HG03095 (cell line): ENCODE measurements around the gene LIPH.

ENCODE experiments used
- ATAC-seq: cut with Tn5 transposase; IDR thresholded peaks from one replicate; pipeline ENCODE4 v1.9.1; 2021; ENCODE audit warnings: moderate library complexity; ENCODE audit not compliant: unreplicated experiment

LIPH gene

GRCh38 chr3:185549122-185549521 is 3.3 kb downstream of the LIPH start:
- no peak for ATAC-seq

- no peak for ATAC-seq
Observed at GRCh38 chr3:185540695-185541094, 11.7 kb downstream of the LIPH start.

DNA sequence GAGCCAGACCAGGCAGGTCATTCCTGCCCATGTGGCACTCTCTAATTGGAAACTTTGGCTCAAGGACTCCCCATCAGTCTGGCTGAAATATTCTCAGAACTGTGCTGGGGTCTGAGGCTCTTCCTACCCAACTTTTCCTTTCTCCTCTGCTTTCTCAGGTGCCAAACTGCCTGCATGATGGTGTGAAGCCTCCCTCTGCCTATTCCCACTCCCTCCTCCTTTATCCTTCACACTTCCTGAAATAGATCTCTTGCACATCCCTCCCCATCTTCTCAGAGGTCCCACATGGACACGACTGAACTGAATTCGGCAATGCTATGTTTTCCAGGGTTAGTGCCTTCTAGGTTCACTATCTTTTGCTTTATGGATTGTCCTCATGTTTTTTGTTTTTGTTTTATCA is 12.5 kb downstream of the LIPH start:
- no peak for ATAC-seq

- ATAC-seq: peak; percentile 98
Observed at GRCh38 chr3:185537369-185537970, 14.9 kb downstream of the LIPH start.

- no peak for ATAC-seq
Observed at GRCh38 chr3:185534511-185534910, 17.9 kb downstream of the LIPH start.

DNA sequence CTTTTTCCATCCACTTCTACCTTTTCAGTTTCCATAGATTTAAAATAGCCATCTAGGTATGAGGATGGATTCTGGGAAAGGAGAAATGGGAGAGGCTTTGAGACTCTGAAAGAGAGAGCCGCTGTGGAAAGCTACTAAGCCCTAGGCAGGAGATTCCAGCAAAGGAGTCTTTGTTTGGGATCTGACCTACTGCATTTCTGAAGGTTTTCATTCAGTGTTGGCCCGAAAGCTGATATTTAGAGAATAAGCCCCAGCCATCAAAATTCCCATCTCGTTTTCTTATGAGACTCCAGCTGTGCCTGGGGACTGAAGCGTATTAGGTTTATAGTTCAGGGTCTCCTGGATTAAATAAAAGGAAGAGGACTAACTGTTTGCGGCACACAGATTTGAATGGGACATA is 19.5 kb downstream of the LIPH start:
- no peak for ATAC-seq

- ATAC-seq: no peak
Observed at GRCh38 chr3:185530856-185531255, 21.5 kb downstream of the LIPH start.

DNA sequence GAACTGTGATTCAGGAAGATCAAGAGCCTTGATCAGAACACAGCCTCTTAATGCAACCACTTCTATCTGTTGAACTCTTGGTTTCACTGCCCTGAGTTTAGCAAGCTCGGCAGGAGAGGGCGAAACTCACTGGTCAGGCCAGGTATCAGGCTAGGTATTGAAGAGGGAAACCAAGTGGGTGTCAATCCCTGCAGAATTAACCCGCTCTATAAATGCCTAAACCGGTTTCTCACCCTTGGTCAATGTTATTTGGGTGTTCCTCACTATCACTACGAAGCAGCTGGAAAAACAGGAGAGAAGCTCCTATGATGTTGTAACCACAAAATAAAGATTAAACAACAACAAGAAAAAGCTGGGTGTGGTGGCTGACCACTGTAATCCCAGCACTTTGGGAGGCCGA is 23.9 kb downstream of the LIPH start:
- ATAC-seq: no peak

DNA sequence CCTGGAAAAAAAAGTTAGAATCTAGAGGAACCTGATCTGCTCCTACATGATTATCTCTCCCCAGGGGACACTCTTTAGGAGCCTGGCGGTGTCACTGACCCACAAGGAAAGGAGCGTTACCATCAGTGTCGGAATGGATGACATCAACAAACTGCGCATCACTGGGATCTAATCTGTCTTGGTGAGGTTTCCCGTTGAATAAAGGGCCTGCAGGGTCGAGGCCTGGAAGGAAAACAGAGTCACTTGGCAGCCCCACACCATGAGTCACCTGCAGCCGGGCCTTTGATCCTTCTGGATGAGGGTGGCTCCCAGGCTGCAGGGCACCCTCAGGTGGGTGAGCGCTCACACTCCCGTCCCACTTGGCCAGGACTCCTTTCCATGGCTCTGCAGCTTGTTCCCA is 25.0 kb downstream of the LIPH start:
- no peak for ATAC-seq

- ATAC-seq: no peak
Observed at GRCh38 chr3:185526349-185526951, 25.9 kb downstream of the LIPH start.

GRCh38 chr3:185521349-185522138 is 30.8 kb downstream of the LIPH start:
- no peak for ATAC-seq

GRCh38 chr3:185519021-185519420 is 33.4 kb downstream of the LIPH start:
- ATAC-seq: no peak

DNA sequence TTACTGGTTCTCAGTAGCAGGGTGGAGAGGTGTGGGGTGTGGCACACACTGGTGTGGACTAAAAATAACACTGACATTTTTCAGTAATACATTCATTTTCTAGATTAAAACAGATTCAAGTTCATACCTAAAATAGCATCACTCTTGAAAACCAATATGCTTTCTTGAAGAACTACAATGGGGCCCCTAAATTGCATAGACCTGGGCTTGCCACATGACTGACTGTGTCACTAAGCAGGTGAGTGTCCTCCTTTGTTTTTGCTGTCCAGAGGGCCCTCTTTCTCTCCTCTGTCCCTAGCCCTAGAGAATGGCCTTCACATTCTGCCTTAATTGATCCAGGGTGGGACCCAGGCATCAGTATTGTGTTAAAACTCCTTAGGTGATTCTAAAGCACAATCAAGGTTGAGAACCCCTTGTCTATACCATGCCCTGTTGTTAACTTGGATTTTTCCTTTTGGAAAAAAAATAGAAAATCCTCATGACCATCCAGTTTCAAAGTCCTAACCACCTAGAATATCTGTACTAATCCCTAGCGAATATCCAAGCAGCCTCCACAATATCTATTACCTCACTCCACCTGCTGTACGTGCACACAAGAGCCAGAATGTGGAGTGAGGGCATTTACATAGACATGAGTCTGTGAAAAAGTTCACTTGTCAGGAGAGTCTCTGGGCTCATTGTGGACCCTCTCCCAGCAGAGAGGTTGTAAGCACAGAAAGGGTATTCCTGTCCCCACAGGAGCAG is 34.8 kb downstream of the LIPH start:
- ATAC-seq: no peak

- no peak for ATAC-seq
Observed at GRCh38 chr3:185511711-185512110, 40.7 kb downstream of the LIPH start.

GRCh38 chr3:185508335-185508991 is 43.9 kb downstream of the LIPH start:
- ATAC-seq: no peak

DNA sequence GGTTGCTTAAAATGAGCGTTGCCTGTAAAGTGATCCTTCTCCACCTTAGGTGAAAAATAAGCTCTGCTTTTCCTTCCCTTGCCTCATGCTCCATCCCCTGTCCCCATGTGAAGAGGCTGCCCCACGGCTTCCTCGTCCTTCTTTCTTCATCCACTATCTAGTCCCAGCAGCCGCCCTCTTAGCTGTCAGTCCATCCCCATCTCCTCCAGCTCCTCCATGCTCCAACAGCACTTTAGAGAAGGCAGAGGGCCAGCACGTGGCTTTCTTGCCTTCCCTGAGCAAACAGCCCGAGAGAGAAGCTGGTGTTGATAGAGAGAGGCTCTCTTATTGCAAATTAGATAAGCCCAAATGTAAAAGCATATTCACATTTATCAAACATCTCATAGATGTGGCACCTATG is 44.5 kb downstream of the LIPH start:
- no peak for ATAC-seq

GRCh38 chr3:185504636-185505035 is 47.8 kb downstream of the LIPH start:
- ATAC-seq: no peak

DNA sequence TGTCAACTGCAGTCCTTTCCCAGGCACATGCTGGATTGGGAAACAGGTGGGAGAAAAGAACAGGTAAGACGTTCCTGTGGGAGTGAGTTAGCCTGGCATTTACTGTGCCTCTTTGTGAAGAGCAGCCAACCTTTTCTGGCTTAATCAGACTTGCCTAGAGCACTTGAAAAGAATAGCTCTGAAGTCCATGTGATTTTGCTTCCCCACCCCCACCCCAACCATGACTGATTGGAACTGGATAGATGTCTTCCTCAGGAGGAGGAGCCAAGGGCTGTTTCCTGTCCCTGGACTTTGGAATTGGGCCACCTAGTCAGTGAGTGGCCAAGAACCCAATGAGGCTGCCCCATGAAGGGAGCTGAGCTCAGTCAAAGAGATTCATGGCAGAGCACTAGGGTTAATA is 48.9 kb downstream of the LIPH start:
- ATAC-seq: no peak

DNA sequence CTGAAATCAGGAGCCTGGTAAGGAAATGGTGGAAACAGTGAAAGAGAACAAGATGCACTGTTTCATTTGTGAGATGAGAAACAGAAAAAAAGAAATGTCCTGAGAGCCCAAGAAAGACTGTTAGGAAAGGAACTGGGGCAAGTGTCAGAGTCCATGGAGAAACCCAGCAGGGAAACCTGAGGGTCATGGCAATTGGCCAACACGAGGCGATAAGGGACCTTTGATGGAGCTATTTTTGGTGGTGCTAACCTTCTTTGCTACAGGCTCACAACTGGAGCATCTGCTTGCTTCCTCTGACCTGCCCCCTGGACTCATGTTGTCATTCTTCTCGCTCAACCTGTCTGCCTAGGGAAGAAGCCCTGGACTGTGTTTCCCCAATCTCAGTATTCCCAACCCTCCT is 49.4 kb downstream of the LIPH start:
- ATAC-seq: no peak

- ATAC-seq: peak; percentile 92
Observed at GRCh38 chr3:185498503-185499396, 53.6 kb downstream of the LIPH start, which contains the start of gene TMEM41A. TSS of gene TMEM41A (minus strand) at chr3:185499035. CDS start at chr3:185498961, 74 bp downstream.
